HepG2 (cell line): ENCODE measurements around the gene CTNNBL1. TPM values are rescaled to one million over a fixed set of nuclear protein-coding genes. Genes with fewer than 3 reads are reported as not detected.
A peak's percentile ranks its signal among the peaks of the same experiment; 100 is the strongest.

Experiments
- ATAC-seq: fragments of 200-7000 bp; cut with Tn5 transposase; 3 replicates; pipeline ENCODE4 v1.9.1; 2020; ENCODE audit warnings: mild to moderate bottlenecking, moderate library complexity
- BruUV-seq: library from RNA; stranded (reverse); fragments of 400-500 nt; replicated peaks from 2 replicates; lab custom pipeline; 2021; lab: Mats Ljungman, UMichigan
- CTCF ChIA-PET: fragments of 300-600 bp; formaldehyde crosslinking; extraction: SDS; loops from one replicate; lab custom pipeline; 2021; ENCODE audit warnings: low total read pairs, inconsistent platforms, low intra/inter-chr PET ratio; lab: Yijun Ruan, JAX
- POLR2A ChIA-PET: fragments of 350-600 bp; sonication (Branson Sonifier 250); formaldehyde crosslinking; loops from one replicate; lab custom pipeline; 2020; ENCODE audit warnings: antibody characterized with exemption, inconsistent platforms; lab: Yijun Ruan, JAX
- DNase-seq: peaks from one replicate; pipeline ENCODE4 v3.0.0-alpha.2; 2015; ENCODE audit warnings: low spot score
- FAIRE-seq: peaks from 3 replicates; lab custom pipeline; 2011; peaks lifted over from hg19 to GRCh38; lab: Jason Lieb, UNC
- H2AFZ ChIP-seq: one replicate; pipeline ENCODE4 v1.6.1; 2011; ENCODE audit warnings: low read length, inconsistent platforms
- H3K27ac ChIP-seq: fragments of 300-600 bp; 3 replicates; pipeline ENCODE4 v1.8.0; 2011; ENCODE audit warnings: mixed run types, mild to moderate bottlenecking, mixed read lengths, low read length, inconsistent platforms; ENCODE audit not compliant: insufficient read depth; ENCODE audit errors: extremely low read length
- H3K27me3 ChIP-seq, 2 experiments: fragments of 200-600 bp in 1 of 2; 2 replicates in 1 of 2; 3 replicates in 1 of 2; pipeline versions ENCODE4 v1.6.0 to v1.8.0; 2011; ENCODE audit warnings: low read length in 2 of 2, mild to moderate bottlenecking in 2 of 2, moderate library complexity in 2 of 2, inconsistent platforms in 1 of 2; ENCODE audit not compliant: insufficient read depth in 2 of 2, control insufficient read depth in 1 of 2
- H3K36me3 ChIP-seq, 2 experiments: fragments of 200-600 bp in 1 of 2; replicated peaks in 1 of 2; 2 replicates in 1 of 2; 3 replicates in 1 of 2; pipeline versions ENCODE4 v1.5.1 to v1.8.0; 2011; ENCODE audit warnings: low read length in 2 of 2, inconsistent platforms in 1 of 2; ENCODE audit not compliant: insufficient read depth in 2 of 2, control insufficient read depth in 1 of 2
- H3K4me1 ChIP-seq: 2 replicates; pipeline ENCODE4 v1.5.1; 2012; ENCODE audit warnings: low read length, inconsistent platforms; ENCODE audit not compliant: insufficient read depth
- H3K4me2 ChIP-seq: 2 replicates; pipeline ENCODE4 v1.6.0; 2011; ENCODE audit warnings: low read depth, low read length, inconsistent platforms
- H3K4me3 ChIP-seq, 3 experiments: fragments of 200-600 bp in 1 of 3; sonication (generic), shearing (Covaris generic) in 1 of 3; replicated peaks in 1 of 3; 2 replicates each; pipeline ENCODE4 v1.5.1; 2011 to 2016; ENCODE audit warnings: low read length in 3 of 3, inconsistent platforms in 2 of 3, low read depth in 2 of 3, mild to moderate bottlenecking in 2 of 3, control low read depth in 1 of 3, mixed read lengths in 1 of 3; ENCODE audit not compliant: insufficient read depth in 1 of 3
- H3K79me2 ChIP-seq: one replicate; pipeline ENCODE4 v1.6.1; 2011; ENCODE audit warnings: low read length, inconsistent platforms; ENCODE audit not compliant: insufficient read depth
- H3K9ac ChIP-seq: 2 replicates; pipeline ENCODE4 v1.6.0; 2011; ENCODE audit warnings: mild to moderate bottlenecking, low read depth, low read length, inconsistent platforms; ENCODE audit not compliant: insufficient read depth
- H3K9me3 ChIP-seq: 2 replicates; pipeline ENCODE4 v1.5.1; 2012; ENCODE audit warnings: mild to moderate bottlenecking, low read length
- H4K20me1 ChIP-seq: 2 replicates; pipeline ENCODE4 v1.6.0; 2011; ENCODE audit warnings: inconsistent platforms, mild to moderate bottlenecking, low read length, moderate library complexity; ENCODE audit not compliant: insufficient read depth
- ATF1 ChIP-seq: IDR thresholded peaks from 2 replicates; pipeline ENCODE4 v1.6.1; 2016; ENCODE audit warnings: mild to moderate bottlenecking, control low read depth
- CENPT ChIP-seq: sonication (generic); formaldehyde crosslinking; IDR thresholded peaks from 2 replicates; pipeline ENCODE4 v1.8.0; 2022; ENCODE audit warnings: low read depth, mild to moderate bottlenecking, moderate library complexity, missing genetic modification reagents
- ELF3 ChIP-seq: IDR thresholded peaks from 2 replicates; pipeline ENCODE4 v1.6.1; 2016; ENCODE audit warnings: missing genetic modification reagents, missing compliant biosample characterization
- HMG20B ChIP-seq: conservative IDR thresholded peaks from 2 replicates; pipeline ENCODE4 v1.6.1; 2016; ENCODE audit warnings: missing genetic modification reagents, missing compliant biosample characterization
- HNF4A ChIP-seq: sonication (generic); formaldehyde crosslinking; IDR thresholded peaks from 2 replicates; pipeline ENCODE4 v1.4.0; 2020; ENCODE audit warnings: missing genetic modification reagents
- HNRNPL ChIP-seq: fragments of 200-400 bp; formaldehyde crosslinking; IDR thresholded peaks from 2 replicates; pipeline ENCODE4 v1.6.1; 2017; ENCODE audit warnings: mild to moderate bottlenecking, low read depth, low read length
- IRX3 ChIP-seq: sonication (generic); formaldehyde crosslinking; IDR thresholded peaks from 2 replicates; pipeline ENCODE4 v1.8.1; 2023; ENCODE audit warnings: mild to moderate bottlenecking, low read depth, missing genetic modification reagents, borderline replicate concordance
- JDP2 ChIP-seq: sonication (generic); formaldehyde crosslinking; IDR thresholded peaks from 2 replicates; pipeline ENCODE4 v1.8.1; 2022; ENCODE audit warnings: missing genetic modification reagents, borderline replicate concordance
- KDM2A ChIP-seq: sonication (generic); formaldehyde crosslinking; IDR thresholded peaks from 2 replicates; pipeline ENCODE4 v1.4.0; 2020; ENCODE audit warnings: low read depth, missing genetic modification reagents, borderline replicate concordance
- RBM39 ChIP-seq: fragments of 200-400 bp; formaldehyde crosslinking; IDR thresholded peaks from one replicate; pipeline ENCODE4 v1.6.1; 2018; ENCODE audit warnings: antibody characterized with exemption, mild to moderate bottlenecking, low read depth, low read length; ENCODE audit not compliant: poor library complexity, severe bottlenecking
- ZNF562 ChIP-seq: sonication (generic); formaldehyde crosslinking; IDR thresholded peaks from 2 replicates; pipeline ENCODE4 v1.8.0; 2022; ENCODE audit warnings: missing genetic modification reagents, borderline replicate concordance
- ZNF768 ChIP-seq: sonication (generic); formaldehyde crosslinking; IDR thresholded peaks from 2 replicates; pipeline ENCODE4 v1.4.0; 2020; ENCODE audit warnings: missing genetic modification reagents
- ZNF782 ChIP-seq: sonication (generic); formaldehyde crosslinking; IDR thresholded peaks from 2 replicates; pipeline ENCODE4 v1.4.0; 2020; ENCODE audit warnings: missing genetic modification reagents, mild to moderate bottlenecking, borderline replicate concordance
- ZSCAN22 ChIP-seq: sonication (generic); formaldehyde crosslinking; IDR thresholded peaks from 2 replicates; pipeline ENCODE4 v1.4.0; 2020; ENCODE audit warnings: mild to moderate bottlenecking, missing genetic modification reagents
- WGBS: methylation state at CpG from one replicate; pipeline ENCODE4 v1.1.6; 2017; ENCODE audit warnings: low lambda C conversion rate; 5-methylcytosine and 5-hydroxymethylcytosine counted together
- in situ Hi-C: cut with HindIII; loops from 2 replicates; pipeline ENCODE4 v1.10.0; 2017; ENCODE audit warnings: low pct_unique_long_range_greater_than_20kb; ENCODE audit not compliant: extremely low pct_ligation_motif_present
- intact Hi-C: fragments of 100-400 bp; cut with micrococcal nuclease; formaldehyde crosslinking; loops from one replicate; pipeline ENCODE4 v1.10.0; 2022; ENCODE audit not compliant: unreplicated experiment
- polyA plus RNA-seq, 8 experiments: library from polyadenylated mRNA; depleted of rRNA in 3 of 8; stranded (reverse) in 7 of 8; unstranded in 1 of 8; fragments of >200 nt; fragmentation: Illumina TruSeq in 4 of 8; extraction: Trizol in 4 of 8; gene quantifications; 2 replicates each; pipeline versions ENCODE4 v1.2.1 to v1.2.3, GENCODE V29; 2011 to 2016; ENCODE audit warnings: low read depth in 4 of 8, missing spikeins in 1 of 8, mixed read lengths in 1 of 8; ENCODE audit not compliant: insufficient read depth in 1 of 8
- total RNA-seq, 5 experiments: library from RNA; depleted of rRNA; stranded (reverse); fragments of >200 nt; fragmentation: Illumina TruSeq; extraction: Trizol; gene quantifications; 2 replicates each; pipeline ENCODE4 v1.2.3, GENCODE V29; 2016; ENCODE audit warnings: low read depth in 1 of 5
- TF ChIP-seq, protein P1 (sequence below): sonication (generic); formaldehyde crosslinking; IDR thresholded peaks from 2 replicates; pipeline ENCODE4 v1.5.0; 2020; ENCODE audit warnings: missing genetic modification reagents
- TF ChIP-seq, protein P2 (sequence below): sonication (generic); formaldehyde crosslinking; IDR thresholded peaks from 2 replicates; pipeline ENCODE4 v1.5.1; 2020; ENCODE audit warnings: mild to moderate bottlenecking, moderate library complexity, missing genetic modification reagents

The CTNNBL1 gene
- total and polyA plus RNA-seq, 2 of the 13 experiments (the other 11 are each of a cell fraction or from before 2014, with no cell fraction given) = 49.3 to 94.6 TPM

GRCh38 chr20:37894454-37894853 is 200.6 kb downstream of the CTNNBL1 start:
- intact Hi-C loops = loop anchor here (10.0 kb wide), 1 partner anchor 330 kb away; no protein-coding TSS in a partner anchor
- peaks cover 4 to 31% of the 10 kb centered on the region in 2 experiments; a peak in 4 of 5 replicates for H3K27me3 ChIP-seq
- no peaks in the 10 kb centered on the region for H3K36me3 ChIP-seq
- H3K9me3 ChIP-seq = no peaks in the 10 kb centered on the region
- no peak overlapping the region for H3K9ac ChIP-seq
- no peak for FAIRE-seq
- no peak overlapping the region for H3K27ac ChIP-seq
- POLR2A ChIA-PET = no interaction called here
- 31% methylated on average over 4 of the region's 4 CpGs for WGBS
- in situ Hi-C loops = loop anchor here (10.0 kb wide), 1 partner anchor 240 kb away; no protein-coding TSS in a partner anchor
- H3K79me2 ChIP-seq = no peaks in the 10 kb centered on the region
- CTCF ChIA-PET = no interaction called here
- H4K20me1 ChIP-seq = no peaks in the 10 kb centered on the region
- DNase-seq = no peak
- no peak overlapping the region for H3K4me3 ChIP-seq
- ATAC-seq = no peak
- 0 out of 2 replicates have a peak, but pooled peaks cover 10% of the 10 kb centered on the region for H3K4me1 ChIP-seq
- no peak overlapping the region for H3K4me2 ChIP-seq
- TF ChIP-seq ELF3 (CRISPR knock-in tag) = no peak
- peak; percentile 90 for TF ChIP-seq ZNF768 (CRISPR knock-in tag)
- peak; percentile 67 for TF ChIP-seq ZSCAN22 (CRISPR knock-in tag)
- peak; percentile 25; the same call in 1 of the 2 replicates for TF ChIP-seq HNF4A (CRISPR knock-in tag)
- TF ChIP-seq ZNF782 (CRISPR knock-in tag) = 0 out of 2 replicates have a peak, but pooled peaks have one; percentile 53
- TF ChIP-seq, all 625 proteins: peak for 4
- H2AFZ ChIP-seq = no peak overlapping the region
- no TSS peak for BruUV-seq

DNA sequence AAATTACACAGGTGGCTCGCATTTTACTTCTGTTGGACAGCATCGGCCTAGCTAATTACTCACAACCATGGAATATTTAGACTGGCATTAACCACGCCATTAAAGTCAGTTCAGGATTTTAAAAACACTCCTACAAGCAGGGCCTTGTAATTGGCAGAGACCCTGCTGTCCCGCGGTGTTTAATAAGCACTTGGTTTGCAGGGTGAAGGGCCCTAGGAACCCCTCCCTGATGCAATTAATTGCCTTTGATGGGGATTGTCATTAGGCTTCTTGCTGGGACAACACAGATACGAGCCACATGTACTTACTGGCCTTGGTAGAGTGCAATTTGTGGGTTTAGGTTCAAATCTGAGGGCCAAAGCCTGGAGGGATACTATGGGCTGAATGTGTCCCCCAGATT is 201.3 kb downstream of the CTNNBL1 start:
- no peak overlapping the region for H3K27ac ChIP-seq
- CTCF ChIA-PET = no interaction called here
- no peak for ATAC-seq
- H3K9ac ChIP-seq = no peak overlapping the region
- intact Hi-C loops = loop anchor here (10.0 kb wide), 1 partner anchor 330 kb away; no protein-coding TSS in a partner anchor
- H2AFZ ChIP-seq = no peak overlapping the region
- no peak for DNase-seq
- H3K4me3 ChIP-seq = no peak overlapping the region
- no peaks in the 10 kb centered on the region for H3K79me2 ChIP-seq
- POLR2A ChIA-PET = no interaction called here
- WGBS = 49% methylated on average over 6 of the region's 6 CpGs
- no peak overlapping the region for H3K4me2 ChIP-seq
- in situ Hi-C loops = loop anchor here (5.0 to 10.0 kb wide), 2 partner anchors 240 to 328 kb away; no protein-coding TSS in a partner anchor
- no peaks in the 10 kb centered on the region for H3K36me3 ChIP-seq
- 0 out of 2 replicates have a peak, but pooled peaks cover 10% of the 10 kb centered on the region for H3K4me1 ChIP-seq
- H3K27me3 ChIP-seq = peaks cover 4 to 33% of the 10 kb centered on the region in 2 experiments; a peak in 4 of 5 replicates
- no peaks in the 10 kb centered on the region for H3K9me3 ChIP-seq
- no peak for FAIRE-seq
- BruUV-seq = no TSS peak
- no peaks in the 10 kb centered on the region for H4K20me1 ChIP-seq
- TF ChIP-seq IRX3 (no peak), KDM2A (CRISPR knock-in tag) (no peak), ZNF562 (CRISPR knock-in tag) (no peak), CENPT (no peak), RBM39 (no peak), HNRNPL (no peak), HMG20B (CRISPR knock-in tag) (no peak), ATF1 (CRISPR knock-in tag) (no peak), JDP2 (CRISPR knock-in tag) (no peak)
- TF ChIP-seq, protein P1, sequence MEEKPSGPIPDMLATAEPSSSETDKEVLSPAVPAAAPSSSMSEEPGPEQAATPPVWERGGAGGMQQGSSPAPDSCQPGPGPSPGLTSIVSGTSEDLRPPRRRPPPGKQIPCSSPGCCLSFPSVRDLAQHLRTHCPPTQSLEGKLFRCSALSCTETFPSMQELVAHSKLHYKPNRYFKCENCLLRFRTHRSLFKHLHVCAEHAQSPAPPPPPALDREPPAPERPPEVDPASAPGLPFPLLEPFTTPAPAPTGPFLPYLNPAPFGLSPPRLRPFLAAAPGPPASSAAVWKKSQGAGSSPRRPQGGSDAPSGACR = no peak
- TF ChIP-seq, protein P2, sequence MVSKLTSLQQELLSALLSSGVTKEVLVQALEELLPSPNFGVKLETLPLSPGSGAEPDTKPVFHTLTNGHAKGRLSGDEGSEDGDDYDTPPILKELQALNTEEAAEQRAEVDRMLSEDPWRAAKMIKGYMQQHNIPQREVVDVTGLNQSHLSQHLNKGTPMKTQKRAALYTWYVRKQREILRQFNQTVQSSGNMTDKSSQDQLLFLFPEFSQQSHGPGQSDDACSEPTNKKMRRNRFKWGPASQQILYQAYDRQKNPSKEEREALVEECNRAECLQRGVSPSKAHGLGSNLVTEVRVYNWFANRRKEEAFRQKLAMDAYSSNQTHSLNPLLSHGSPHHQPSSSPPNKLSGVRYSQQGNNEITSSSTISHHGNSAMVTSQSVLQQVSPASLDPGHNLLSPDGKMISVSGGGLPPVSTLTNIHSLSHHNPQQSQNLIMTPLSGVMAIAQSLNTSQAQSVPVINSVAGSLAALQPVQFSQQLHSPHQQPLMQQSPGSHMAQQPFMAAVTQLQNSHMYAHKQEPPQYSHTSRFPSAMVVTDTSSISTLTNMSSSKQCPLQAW (CRISPR knock-in tag) = no peak
